Liver (tissue), 3 donors: ENCODE data around the gene B3GAT2.

Experiments
- GABPA ChIP-seq, 2 donors: IDR thresholded peaks in 1 of 2; conservative IDR thresholded peaks in 1 of 2; 2 replicates each; pipeline ENCODE4 v1.6.1; 2016; ENCODE audit warnings: antibody characterized with exemption in 2 of 2, mild to moderate bottlenecking in 1 of 2, moderate library complexity in 1 of 2
- JUND ChIP-seq, 2 donors: IDR thresholded peaks; 2 replicates each; pipeline ENCODE4 v1.6.1; 2016; ENCODE audit warnings: antibody characterized with exemption in 2 of 2
- RXRA ChIP-seq, 2 donors: IDR thresholded peaks; 2 replicates each; pipeline ENCODE4 v1.6.1; 2017 to 2018; ENCODE audit warnings: antibody characterized with exemption in 2 of 2, mild to moderate bottlenecking in 1 of 2
- SP1 ChIP-seq: IDR thresholded peaks from 2 replicates; pipeline ENCODE4 v1.6.1; 2018; ENCODE audit warnings: antibody characterized with exemption, mild to moderate bottlenecking
- YY1 ChIP-seq: IDR thresholded peaks from 2 replicates; pipeline ENCODE4 v1.6.1; 2016; ENCODE audit warnings: antibody characterized with exemption, mild to moderate bottlenecking
- TF ChIP-seq, protein P1 (sequence below): fragments of 150-350 bp; IDR thresholded peaks from 2 replicates; pipeline ENCODE4 v1.5.1; 2017; ENCODE audit warnings: improper control_type of control experiment, low read depth, low read length; ENCODE audit not compliant: missing input control
- TF ChIP-seq, protein P2 (sequence below): IDR thresholded peaks from 2 replicates; pipeline ENCODE4 v1.6.1; 2016; ENCODE audit warnings: antibody characterized with exemption, mild to moderate bottlenecking
- TF ChIP-seq, protein P3 (sequence below): IDR thresholded peaks from 2 replicates; pipeline ENCODE4 v1.6.1; 2016; ENCODE audit warnings: antibody characterized with exemption
- TF ChIP-seq, protein P4 (sequence below): IDR thresholded peaks from 2 replicates; pipeline ENCODE4 v1.6.1; 2016; ENCODE audit warnings: antibody characterized with exemption
- donor health status: healthy.
- donor health status: healthy.

DNA sequence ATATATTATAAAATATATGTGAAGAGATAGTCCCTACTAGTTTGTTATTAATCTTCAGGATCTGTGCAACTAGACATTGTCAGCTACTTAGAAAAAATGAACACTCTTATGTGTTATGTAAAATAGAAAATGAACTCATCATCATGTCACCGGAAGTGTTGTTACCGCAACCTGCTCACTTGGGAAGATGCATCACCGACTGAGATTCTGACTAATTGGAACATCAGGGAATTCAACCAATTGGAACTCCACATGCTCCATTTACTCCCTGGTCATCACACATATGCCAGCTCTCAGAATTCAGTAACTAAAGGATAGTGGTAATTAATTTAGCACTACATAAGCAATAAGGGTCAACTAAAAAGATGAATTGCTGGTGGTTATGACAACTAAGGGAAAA, 16.7 kb upstream of the B3GAT2 start:
- TF ChIP-seq, protein P1, sequence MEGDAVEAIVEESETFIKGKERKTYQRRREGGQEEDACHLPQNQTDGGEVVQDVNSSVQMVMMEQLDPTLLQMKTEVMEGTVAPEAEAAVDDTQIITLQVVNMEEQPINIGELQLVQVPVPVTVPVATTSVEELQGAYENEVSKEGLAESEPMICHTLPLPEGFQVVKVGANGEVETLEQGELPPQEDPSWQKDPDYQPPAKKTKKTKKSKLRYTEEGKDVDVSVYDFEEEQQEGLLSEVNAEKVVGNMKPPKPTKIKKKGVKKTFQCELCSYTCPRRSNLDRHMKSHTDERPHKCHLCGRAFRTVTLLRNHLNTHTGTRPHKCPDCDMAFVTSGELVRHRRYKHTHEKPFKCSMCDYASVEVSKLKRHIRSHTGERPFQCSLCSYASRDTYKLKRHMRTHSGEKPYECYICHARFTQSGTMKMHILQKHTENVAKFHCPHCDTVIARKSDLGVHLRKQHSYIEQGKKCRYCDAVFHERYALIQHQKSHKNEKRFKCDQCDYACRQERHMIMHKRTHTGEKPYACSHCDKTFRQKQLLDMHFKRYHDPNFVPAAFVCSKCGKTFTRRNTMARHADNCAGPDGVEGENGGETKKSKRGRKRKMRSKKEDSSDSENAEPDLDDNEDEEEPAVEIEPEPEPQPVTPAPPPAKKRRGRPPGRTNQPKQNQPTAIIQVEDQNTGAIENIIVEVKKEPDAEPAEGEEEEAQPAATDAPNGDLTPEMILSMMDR: no peak
- no peak for TF ChIP-seq GABPA (IDR thresholded peaks at IDR 0.05 in 1 of 2, conservative IDR thresholded peaks at IDR 0.05 in 1 of 2)
- TF ChIP-seq, protein P2, sequence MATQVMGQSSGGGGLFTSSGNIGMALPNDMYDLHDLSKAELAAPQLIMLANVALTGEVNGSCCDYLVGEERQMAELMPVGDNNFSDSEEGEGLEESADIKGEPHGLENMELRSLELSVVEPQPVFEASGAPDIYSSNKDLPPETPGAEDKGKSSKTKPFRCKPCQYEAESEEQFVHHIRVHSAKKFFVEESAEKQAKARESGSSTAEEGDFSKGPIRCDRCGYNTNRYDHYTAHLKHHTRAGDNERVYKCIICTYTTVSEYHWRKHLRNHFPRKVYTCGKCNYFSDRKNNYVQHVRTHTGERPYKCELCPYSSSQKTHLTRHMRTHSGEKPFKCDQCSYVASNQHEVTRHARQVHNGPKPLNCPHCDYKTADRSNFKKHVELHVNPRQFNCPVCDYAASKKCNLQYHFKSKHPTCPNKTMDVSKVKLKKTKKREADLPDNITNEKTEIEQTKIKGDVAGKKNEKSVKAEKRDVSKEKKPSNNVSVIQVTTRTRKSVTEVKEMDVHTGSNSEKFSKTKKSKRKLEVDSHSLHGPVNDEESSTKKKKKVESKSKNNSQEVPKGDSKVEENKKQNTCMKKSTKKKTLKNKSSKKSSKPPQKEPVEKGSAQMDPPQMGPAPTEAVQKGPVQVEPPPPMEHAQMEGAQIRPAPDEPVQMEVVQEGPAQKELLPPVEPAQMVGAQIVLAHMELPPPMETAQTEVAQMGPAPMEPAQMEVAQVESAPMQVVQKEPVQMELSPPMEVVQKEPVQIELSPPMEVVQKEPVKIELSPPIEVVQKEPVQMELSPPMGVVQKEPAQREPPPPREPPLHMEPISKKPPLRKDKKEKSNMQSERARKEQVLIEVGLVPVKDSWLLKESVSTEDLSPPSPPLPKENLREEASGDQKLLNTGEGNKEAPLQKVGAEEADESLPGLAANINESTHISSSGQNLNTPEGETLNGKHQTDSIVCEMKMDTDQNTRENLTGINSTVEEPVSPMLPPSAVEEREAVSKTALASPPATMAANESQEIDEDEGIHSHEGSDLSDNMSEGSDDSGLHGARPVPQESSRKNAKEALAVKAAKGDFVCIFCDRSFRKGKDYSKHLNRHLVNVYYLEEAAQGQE: no peak
- no peak for TF ChIP-seq YY1
- TF ChIP-seq, protein P3, sequence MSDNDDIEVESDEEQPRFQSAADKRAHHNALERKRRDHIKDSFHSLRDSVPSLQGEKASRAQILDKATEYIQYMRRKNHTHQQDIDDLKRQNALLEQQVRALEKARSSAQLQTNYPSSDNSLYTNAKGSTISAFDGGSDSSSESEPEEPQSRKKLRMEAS: no peak
- no peak for TF ChIP-seq RXRA (IDR thresholded peaks at IDR 0.05)
- no peak for TF ChIP-seq JUND (IDR thresholded peaks at IDR 0.05)
- no peak for TF ChIP-seq SP1
- TF ChIP-seq, protein P4, sequence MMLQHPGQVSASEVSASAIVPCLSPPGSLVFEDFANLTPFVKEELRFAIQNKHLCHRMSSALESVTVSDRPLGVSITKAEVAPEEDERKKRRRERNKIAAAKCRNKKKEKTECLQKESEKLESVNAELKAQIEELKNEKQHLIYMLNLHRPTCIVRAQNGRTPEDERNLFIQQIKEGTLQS: no peak
